ENCODE data around the gene PRUNE2. TPM values are rescaled to one million over a fixed set of nuclear protein-coding genes. Genes with fewer than 3 reads are reported as not detected.

Gene PRUNE2
- total RNA-seq, 4 donors from 2014 or later, result 4.0 to 20.7 (median 14.2) TPM

DNA sequence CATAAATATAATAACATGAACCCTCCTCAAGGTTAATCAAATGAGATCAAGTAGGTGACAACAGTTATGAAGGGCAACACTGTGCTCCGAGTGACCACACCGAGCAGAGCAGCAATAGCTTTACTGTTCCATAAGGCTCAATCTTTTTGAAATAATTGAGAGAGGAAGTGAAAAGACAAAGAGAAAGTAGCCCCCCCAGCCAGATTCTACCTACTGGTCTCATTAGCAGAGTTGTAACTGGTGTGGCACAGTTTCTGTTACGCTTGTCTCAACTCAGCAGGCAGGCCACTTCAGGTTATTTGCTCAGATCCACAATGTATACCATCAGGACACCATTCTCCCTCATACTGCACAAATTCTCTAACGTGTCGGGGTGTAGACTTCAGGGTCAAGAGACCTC lies 14.0 kb downstream of the PRUNE2 start:
- TF ChIP-seq, protein P1, sequence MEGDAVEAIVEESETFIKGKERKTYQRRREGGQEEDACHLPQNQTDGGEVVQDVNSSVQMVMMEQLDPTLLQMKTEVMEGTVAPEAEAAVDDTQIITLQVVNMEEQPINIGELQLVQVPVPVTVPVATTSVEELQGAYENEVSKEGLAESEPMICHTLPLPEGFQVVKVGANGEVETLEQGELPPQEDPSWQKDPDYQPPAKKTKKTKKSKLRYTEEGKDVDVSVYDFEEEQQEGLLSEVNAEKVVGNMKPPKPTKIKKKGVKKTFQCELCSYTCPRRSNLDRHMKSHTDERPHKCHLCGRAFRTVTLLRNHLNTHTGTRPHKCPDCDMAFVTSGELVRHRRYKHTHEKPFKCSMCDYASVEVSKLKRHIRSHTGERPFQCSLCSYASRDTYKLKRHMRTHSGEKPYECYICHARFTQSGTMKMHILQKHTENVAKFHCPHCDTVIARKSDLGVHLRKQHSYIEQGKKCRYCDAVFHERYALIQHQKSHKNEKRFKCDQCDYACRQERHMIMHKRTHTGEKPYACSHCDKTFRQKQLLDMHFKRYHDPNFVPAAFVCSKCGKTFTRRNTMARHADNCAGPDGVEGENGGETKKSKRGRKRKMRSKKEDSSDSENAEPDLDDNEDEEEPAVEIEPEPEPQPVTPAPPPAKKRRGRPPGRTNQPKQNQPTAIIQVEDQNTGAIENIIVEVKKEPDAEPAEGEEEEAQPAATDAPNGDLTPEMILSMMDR (IDR thresholded peaks at IDR 0.05; ENCODE audit: low read depth), result no peak

- TF ChIP-seq, protein P1 (IDR thresholded peaks at IDR 0.05; ENCODE audit: low read depth), result no peak
Observed at GRCh38 chr9:76891279-76891678, 14.6 kb downstream of the PRUNE2 start.

DNA sequence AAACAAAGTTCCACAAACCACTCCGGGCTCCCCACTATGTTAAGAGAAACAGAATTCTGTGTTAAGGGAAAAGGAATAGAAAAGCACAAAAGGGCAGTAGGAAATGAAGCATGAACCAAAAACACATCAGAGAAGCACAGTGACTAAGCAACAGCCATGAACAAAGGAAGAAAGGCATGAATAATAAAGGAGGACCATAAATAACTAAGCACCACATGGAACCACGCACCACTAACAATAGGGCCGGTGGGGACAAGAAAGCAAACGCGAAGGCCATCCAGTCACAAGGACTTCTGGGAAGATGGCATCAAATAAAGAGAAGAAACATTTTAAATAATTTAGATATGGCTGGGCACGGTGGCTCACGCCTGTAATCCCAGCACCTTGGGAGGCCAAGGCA lies 18.0 kb downstream of the PRUNE2 start:
- TF ChIP-seq, protein P1 (IDR thresholded peaks at IDR 0.05; ENCODE audit: low read depth), result no peak

- TF ChIP-seq, protein P1 (IDR thresholded peaks at IDR 0.05; ENCODE audit: low read depth), result no peak
Observed at GRCh38 chr9:76887003-76887821, 18.7 kb downstream of the PRUNE2 start.

GRCh38 chr9:76886318-76886717 lies 19.6 kb downstream of the PRUNE2 start:
- TF ChIP-seq, protein P1 (IDR thresholded peaks at IDR 0.05; ENCODE audit: low read depth), result no peak

DNA sequence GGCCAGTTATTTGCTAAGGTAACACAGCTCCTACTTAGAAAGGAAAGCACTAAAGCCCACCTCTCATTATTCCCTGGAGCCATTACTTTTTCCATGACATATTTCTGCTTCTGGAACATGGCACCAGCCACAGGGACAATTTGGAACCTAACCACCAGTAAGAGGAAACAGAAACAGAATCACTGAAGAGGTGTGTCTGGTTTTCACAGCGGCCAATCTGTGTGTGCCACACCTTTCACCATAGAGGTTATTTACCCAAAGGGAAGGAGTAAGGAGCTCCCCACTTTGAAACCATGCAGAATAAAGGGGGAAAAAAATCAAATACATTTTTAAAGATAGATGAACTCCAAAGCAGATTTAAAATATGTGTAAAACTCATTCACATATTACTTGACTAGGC lies 21.1 kb downstream of the PRUNE2 start:
- TF ChIP-seq, protein P1 (IDR thresholded peaks at IDR 0.05; ENCODE audit: low read depth), result no peak

DNA sequence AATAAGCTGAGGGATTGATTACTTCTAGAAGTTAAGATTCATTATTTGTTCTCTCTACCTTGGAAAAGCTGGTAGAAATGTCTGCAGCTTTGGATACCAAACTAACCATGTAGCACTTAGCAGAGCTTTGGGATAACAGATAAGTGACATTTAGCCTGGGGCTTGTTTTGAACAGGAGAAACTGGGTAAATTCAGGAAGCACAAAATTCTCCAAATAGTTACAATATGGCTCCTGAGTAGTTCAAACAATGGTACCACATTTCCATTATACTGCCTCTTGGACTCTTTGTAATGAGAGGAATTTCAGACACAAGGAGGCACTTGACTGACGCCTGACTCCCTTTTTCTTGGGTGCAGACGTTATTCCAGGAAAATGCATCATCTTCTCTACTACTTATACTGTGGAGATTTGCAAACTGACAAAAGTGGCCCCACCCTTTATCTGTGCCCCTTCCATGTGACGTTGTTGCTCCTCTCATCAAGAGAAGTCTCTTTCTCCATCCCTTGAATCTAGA lies 22.5 kb downstream of the PRUNE2 start:
- TF ChIP-seq, protein P1 (IDR thresholded peaks at IDR 0.05; ENCODE audit: low read depth), result no peak

All from subcutaneous adipose tissue (tissue), 4 donors.